GM10248 (cell line): ENCODE data around the gene MYH10.
"Not testable (repeated sequence)": the region's sequence is repeated elsewhere in the genome, so short reads cannot be mapped to it uniquely, and the experiment has no call there.

Experiments
- CTCF ChIA-PET: fragments of 300-600 bp; sonication (Branson Sonifier 250); formaldehyde crosslinking; extraction: SDS; loops from one replicate; lab custom pipeline; 2021; ENCODE audit warnings: antibody characterized with exemption; lab: Yijun Ruan, JAX
- POLR2A ChIA-PET: fragments of 350-650 bp; sonication (Branson Sonifier 250); formaldehyde crosslinking; extraction: SDS; loops from one replicate; lab custom pipeline; 2020; ENCODE audit warnings: antibody characterized with exemption; lab: Yijun Ruan, JAX
- DNase-seq: peaks from one replicate; pipeline ENCODE4 v3.0.0; 2012; ENCODE audit errors: extremely low spot score
- CTCF ChIP-seq: IDR thresholded peaks from 2 replicates; pipeline ENCODE4 v1.5.1; 2012; ENCODE audit warnings: mild to moderate bottlenecking, low read depth; ENCODE audit errors: extremely low read depth, missing control alignments, control extremely low read depth

The MYH10 gene

GRCh38 chr17:8557176-8557806, 73.2 kb downstream of the MYH10 start:
- no peak for DNase-seq
- TF ChIP-seq CTCF, result no peak
- ChIA-PET CTCF (interaction anchor here (0.7 to 2.0 kb wide), 2 partner anchors 12 to 148 kb away, joined by 3 to 6 read pairs; no protein-coding TSS in a partner anchor), POLR2A (no interaction called here)

GRCh38 chr17:8556074-8556473, 74.5 kb downstream of the MYH10 start:
- ChIA-PET CTCF (no interaction called here), POLR2A (no interaction called here)
- no peak for DNase-seq
- TF ChIP-seq CTCF, result no peak

GRCh38 chr17:8555062-8555461, 75.5 kb downstream of the MYH10 start:
- CTCF ChIA-PET, result no interaction called here
- DNase-seq, result no peak
- no peak for TF ChIP-seq CTCF
- POLR2A ChIA-PET, result no interaction called here

- no peak for DNase-seq
- no peak for TF ChIP-seq CTCF
- ChIA-PET CTCF (interaction anchor here (1.1 kb wide), 1 partner anchor 12 kb away, joined by 3 read pairs; no protein-coding TSS in a partner anchor), POLR2A (no interaction called here)
Measured at GRCh38 chr17:8552577-8553320, 77.8 kb downstream of the MYH10 start.

- no peak for DNase-seq
- ChIA-PET CTCF (interaction anchor here (1.3 to 1.5 kb wide), 3 partner anchors 18 to 34 kb away, joined by 3 read pairs; no protein-coding TSS in a partner anchor), POLR2A (no interaction called here)
- no peak for TF ChIP-seq CTCF
Measured at GRCh38 chr17:8542599-8543502, 87.7 kb downstream of the MYH10 start.

- POLR2A ChIA-PET, DNase-seq: not testable (repeated sequence)
- CTCF ChIA-PET, result interaction anchor here (1.5 kb wide), 1 partner anchor 10 kb away, joined by 4 read pairs; no protein-coding TSS in a partner anchor
Measured at GRCh38 chr17:8539976-8540375, 90.5 kb downstream of the MYH10 start.
